Measurements from ENCODE around the gene A1BG.

The A1BG gene

GRCh38 chr19:58352760-58353671, at the start of gene A1BG:
TSS of gene A1BG (minus strand) at chr19:58353492. CDS start at chr19:58353437, 55 bp downstream.
- no peak for TF ChIP-seq CTCF (conservative IDR thresholded peaks at IDR 0.05; ENCODE audit: control insufficient read depth, insufficient read depth, low read depth, low read length)
- DNase-seq (ENCODE audit: low read depth): no peak
- H3K4me3 ChIP-seq (ENCODE audit: control insufficient read depth, low read depth, low read length): no peak within 1 kb of the TSS

GRCh38 chr19:58401840-58402421, 48.6 kb upstream of the A1BG start:
- H3K4me3 ChIP-seq (ENCODE audit: control insufficient read depth, low read depth, low read length): peak overlapping the region; percentile 68

GRCh38 chr19:58400916-58401839, 47.9 kb upstream of the A1BG start:
- DNase-seq (ENCODE audit: low read depth): peak; percentile 99
- H3K4me3 ChIP-seq (ENCODE audit: control insufficient read depth, low read depth, low read length): peak overlapping the region; percentile 68
- TF ChIP-seq CTCF (conservative IDR thresholded peaks at IDR 0.05; ENCODE audit: control insufficient read depth, insufficient read depth, low read depth, low read length): no peak

More at GRCh38 chr19:58401840-58402421, 48.6 kb upstream of the A1BG start:
- DNase-seq (ENCODE audit: low read depth): peak; percentile 23
- TF ChIP-seq CTCF (conservative IDR thresholded peaks at IDR 0.05; ENCODE audit: control insufficient read depth, insufficient read depth, low read depth, low read length): no peak

GRCh38 chr19:58400316-58400915, 47.1 kb upstream of the A1BG start:
- no peak for TF ChIP-seq CTCF (conservative IDR thresholded peaks at IDR 0.05; ENCODE audit: control insufficient read depth, insufficient read depth, low read depth, low read length)
- no peak for DNase-seq (ENCODE audit: low read depth)
- H3K4me3 ChIP-seq (ENCODE audit: control insufficient read depth, low read depth, low read length): peak overlapping the region; percentile 55

- H3K4me3 ChIP-seq (ENCODE audit: control insufficient read depth, low read depth, low read length): no peak overlapping the region
- no peak for DNase-seq (ENCODE audit: low read depth)
- no peak for TF ChIP-seq CTCF (conservative IDR thresholded peaks at IDR 0.05; ENCODE audit: control insufficient read depth, insufficient read depth, low read depth, low read length)
These were observed 46.6 kb upstream of the A1BG start for GRCh38 chr19:58399903-58400302.

- no peak for DNase-seq (ENCODE audit: low read depth)
- H3K4me3 ChIP-seq (ENCODE audit: control insufficient read depth, low read depth, low read length): no peak overlapping the region
- no peak for TF ChIP-seq CTCF (conservative IDR thresholded peaks at IDR 0.05; ENCODE audit: control insufficient read depth, insufficient read depth, low read depth, low read length)
These were observed 45.3 kb upstream of the A1BG start for GRCh38 chr19:58398545-58398944.
